ENCODE measurements around the gene MXD1.
"Not testable (repeated sequence)": the region's sequence is repeated elsewhere in the genome, so short reads cannot be mapped to it uniquely, and the experiment has no call there.

MXD1 gene

GRCh38 chr2:69914950-69915945 lies at the start of gene MXD1:
MXD1 (plus strand) TSS chr2:69915109; CDS start chr2:69915331, 222 bp downstream.
- peak; percentile 99 for DNase-seq

GRCh38 chr2:69888451-69888850 lies 26.5 kb upstream of the MXD1 start:
- DNase-seq = no peak

GRCh38 chr2:69889302-69889701 lies 25.6 kb upstream of the MXD1 start:
- no peak for DNase-seq

GRCh38 chr2:69890881-69891280 lies 24.0 kb upstream of the MXD1 start:
- DNase-seq = no peak

GRCh38 chr2:69892838-69893424 lies 22.0 kb upstream of the MXD1 start:
- not testable (repeated sequence) for DNase-seq

- DNase-seq = peak; percentile 71
These were observed 21.0 kb upstream of the MXD1 start, which contains the start of gene SNRNP27 for GRCh38 chr2:69893684-69894551. SNRNP27 (plus strand) TSS chr2:69893956; CDS start chr2:69893985, 29 bp downstream.

GRCh38 chr2:69894737-69895136 lies 20.2 kb upstream of the MXD1 start:
- DNase-seq = not testable (repeated sequence)

- DNase-seq = no peak
These were observed 12.5 kb upstream of the MXD1 start for GRCh38 chr2:69902213-69902922.

- DNase-seq = no peak
These were observed 7.7 kb upstream of the MXD1 start for GRCh38 chr2:69907216-69907615.

- no peak for DNase-seq
These were observed 2.8 kb upstream of the MXD1 start for GRCh38 chr2:69911985-69912563.

GRCh38 chr2:69914164-69914949 lies 552 bp upstream of the MXD1 start:
- DNase-seq = no peak

GRCh38 chr2:69916106-69916505 lies 1.2 kb downstream of the MXD1 start:
- DNase-seq = no peak

GRCh38 chr2:69917852-69918251 lies 2.9 kb downstream of the MXD1 start:
- no peak for DNase-seq

GRCh38 chr2:69918401-69918800 lies 3.5 kb downstream of the MXD1 start:
- DNase-seq = no peak

- no peak for DNase-seq
These were observed 8.2 kb downstream of the MXD1 start for GRCh38 chr2:69923116-69923515.

GRCh38 chr2:69926849-69927515 lies 12.1 kb downstream of the MXD1 start:
- no peak for DNase-seq

GRCh38 chr2:69931832-69932595 lies 17.1 kb downstream of the MXD1 start:
- no peak for DNase-seq

GRCh38 chr2:69932596-69932922 lies 17.6 kb downstream of the MXD1 start:
- DNase-seq = no peak

GRCh38 chr2:69933254-69933828 lies 18.4 kb downstream of the MXD1 start:
- no peak for DNase-seq
